Amniotic epithelial cell (primary cell): ENCODE results near the gene NOL3.
"Not testable (repeated sequence)": the region's sequence is repeated elsewhere in the genome, so short reads cannot be mapped to it uniquely, and the experiment has no call there.

Experiments
- DNase-seq: peaks from one replicate; pipeline ENCODE4 v3.0.0-alpha.2; 2010; ENCODE audit warnings: low read depth

NOL3 gene

DNA sequence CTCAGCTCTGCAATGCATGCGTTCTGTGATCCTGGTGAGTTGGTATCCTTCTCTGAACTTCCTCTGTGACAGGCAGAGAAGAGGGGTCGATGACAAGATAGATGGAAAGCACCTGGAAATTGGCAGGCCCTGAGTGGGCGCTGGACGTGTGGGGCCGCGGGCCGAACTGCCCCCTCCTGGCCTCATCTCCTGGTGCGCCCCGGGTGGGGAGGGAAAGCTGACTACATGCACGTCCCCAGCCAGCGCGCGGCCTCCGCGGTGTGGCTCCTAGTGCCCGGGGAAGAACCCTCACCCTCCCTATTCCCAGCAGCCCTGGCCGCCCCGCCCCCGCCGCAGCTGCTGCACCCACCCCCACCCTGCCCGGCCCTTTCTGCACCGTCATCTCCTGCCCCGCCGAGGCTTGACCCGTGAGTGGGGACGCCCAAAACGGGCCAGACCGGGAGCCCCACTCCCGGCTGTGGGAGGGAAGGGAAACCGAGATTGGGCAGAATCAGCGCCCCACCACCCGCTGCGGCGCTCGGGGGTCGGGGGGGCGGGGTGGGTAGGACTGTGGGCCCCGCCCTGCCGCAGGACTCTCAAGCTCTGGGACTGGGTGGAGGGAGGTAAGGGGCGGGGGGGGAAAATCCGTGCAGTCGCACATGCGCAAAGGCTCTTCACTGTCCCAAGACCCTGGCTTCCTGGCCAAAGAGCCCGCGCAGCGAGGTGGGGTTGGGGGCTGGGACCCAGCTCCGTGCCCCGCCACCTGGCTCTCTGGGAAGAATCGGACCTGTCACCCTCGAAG lies at the start of gene NOL3:
NOL3 (plus strand) TSS at position 371 of the 781 bp plus-strand sequence.
- DNase-seq = peak; percentile 75

DNA sequence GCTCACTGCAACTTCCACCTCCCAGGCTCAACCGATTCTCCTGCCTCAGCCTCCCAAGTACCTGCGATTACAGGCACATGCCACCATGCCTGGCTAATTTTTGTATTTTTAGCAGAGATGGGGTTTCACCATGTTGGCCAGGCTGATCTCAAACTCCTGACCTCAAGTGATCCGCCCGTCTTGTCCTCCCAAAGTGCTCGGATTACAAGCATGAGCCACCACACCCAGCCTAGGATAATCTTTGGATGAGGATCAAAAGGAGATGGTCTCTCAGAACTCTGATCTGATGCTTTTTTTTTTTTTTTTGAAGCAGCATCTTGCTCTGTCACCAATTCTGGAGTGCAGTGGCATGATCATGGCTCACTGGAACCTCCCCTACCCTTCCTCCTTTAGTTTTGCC lies 47.5 kb upstream of the NOL3 start:
- DNase-seq = not testable (repeated sequence)

DNA sequence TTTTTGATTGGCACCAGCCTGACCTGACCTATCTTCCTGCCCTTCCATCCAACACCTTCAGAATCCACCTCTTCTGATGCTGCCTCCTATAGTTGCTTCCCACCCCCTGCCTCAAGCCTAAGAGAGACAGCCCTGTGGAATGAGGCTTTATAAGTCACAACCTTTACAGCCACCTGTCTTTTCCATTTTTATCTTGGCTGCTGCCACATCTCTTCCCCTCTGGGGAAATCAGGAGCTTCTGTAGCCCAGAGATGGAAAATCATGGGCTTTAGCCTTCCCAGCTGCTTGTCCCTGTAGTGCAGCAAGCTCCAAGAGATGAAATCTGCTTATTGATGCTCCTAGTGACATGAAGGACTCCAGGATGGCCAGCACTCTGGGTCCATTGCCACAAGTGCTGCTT lies 41.9 kb upstream of the NOL3 start:
- DNase-seq = no peak

DNA sequence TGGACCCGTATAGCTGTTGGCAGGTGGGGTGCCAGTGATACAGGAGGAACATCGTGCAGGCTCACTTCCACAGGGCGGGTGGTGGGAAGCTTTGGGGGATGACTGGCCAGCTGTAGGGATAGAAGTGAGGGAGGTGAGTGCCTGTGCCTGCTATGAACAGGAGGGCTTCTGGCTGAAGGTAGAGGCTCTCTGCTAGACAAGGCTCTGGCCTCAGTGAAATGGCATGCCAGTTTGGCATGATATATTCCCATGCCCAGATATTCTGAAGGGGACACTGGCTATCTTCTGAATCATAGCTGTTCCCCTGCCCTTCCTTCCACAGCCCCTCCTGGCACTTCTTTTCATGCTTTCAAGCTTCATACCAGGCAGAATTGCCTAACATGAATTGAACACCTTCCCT lies 41.5 kb upstream of the NOL3 start:
- no peak for DNase-seq

DNA sequence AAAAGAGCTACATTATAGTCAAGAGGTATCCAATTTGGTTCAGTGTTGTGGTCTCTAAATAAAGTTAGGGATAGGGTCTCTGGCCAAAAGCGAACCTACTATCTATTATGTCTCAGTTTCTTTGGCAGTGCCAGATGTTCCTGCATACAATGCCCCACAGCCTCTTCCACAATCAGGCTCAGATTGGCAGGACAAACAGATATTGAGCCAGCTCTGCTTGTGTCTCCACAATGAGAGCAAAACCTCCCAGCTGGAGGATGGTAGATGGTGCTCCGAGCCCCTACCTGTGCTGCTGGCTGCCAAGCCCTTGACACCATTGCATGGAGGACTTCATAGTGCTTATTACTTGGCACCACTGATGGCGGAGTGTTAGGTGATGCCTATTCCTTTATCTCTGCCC lies 40.9 kb upstream of the NOL3 start:
- DNase-seq = no peak

DNA sequence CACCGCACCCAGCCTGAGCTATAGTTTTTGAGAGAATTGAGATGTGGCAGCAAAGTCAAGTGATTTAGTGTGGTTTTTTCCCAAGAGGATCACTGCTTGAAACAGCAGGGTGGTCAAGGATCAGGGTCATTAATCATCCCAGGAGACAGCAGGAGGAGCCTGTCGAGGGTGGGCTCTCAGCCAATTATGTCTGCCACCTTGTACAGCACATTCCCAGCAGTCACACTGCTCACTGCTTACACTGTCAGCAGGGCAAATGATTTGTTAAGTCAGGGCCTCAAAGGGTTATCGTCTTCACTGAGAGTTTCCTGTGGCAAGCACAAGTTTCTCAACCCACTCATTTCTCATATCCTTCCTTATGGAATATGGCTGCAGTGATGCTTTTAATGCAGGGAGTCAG lies 32.7 kb upstream of the NOL3 start:
- DNase-seq = peak; percentile 92

DNA sequence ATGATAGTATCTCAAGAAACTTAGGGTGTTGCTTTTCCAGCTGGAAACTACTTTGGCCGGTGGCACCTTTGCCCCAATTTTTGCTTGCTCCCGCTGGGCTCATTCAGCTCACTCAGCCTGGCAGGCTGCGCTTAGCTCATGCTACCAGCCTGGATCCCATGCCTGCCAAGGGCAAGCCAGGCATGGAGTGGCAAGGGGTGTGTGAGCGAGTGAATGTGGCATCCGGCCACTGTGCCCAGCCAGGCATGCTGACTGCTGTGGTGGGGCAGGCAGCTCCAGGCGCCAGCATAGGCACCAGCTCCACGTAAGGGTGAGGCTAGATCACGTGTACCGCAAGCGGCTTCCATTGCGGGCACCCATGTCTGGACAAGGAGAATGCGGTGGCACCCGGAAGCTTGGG lies 28.9 kb upstream of the NOL3 start:
- no peak for DNase-seq

DNA sequence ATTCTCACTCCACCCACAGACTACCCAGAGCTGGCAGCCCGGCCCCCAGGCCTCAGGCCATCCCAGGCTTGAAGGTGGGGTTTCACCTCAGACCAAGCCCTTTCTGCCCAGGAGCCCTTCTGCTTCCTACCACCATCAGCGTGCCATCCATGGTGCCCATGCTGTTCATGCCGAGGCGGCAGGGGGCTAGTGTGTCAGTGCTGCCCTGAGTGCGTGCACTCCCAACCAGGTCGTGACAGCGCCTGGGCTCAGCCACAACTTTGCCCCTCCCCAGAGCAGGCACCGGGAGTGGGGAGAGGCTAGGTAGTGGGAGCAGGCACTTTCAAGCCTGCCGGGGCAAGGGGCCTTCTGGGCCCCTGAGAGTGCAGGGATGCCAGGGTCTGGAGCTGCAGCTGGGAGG lies 28.0 kb upstream of the NOL3 start:
- DNase-seq = no peak

DNA sequence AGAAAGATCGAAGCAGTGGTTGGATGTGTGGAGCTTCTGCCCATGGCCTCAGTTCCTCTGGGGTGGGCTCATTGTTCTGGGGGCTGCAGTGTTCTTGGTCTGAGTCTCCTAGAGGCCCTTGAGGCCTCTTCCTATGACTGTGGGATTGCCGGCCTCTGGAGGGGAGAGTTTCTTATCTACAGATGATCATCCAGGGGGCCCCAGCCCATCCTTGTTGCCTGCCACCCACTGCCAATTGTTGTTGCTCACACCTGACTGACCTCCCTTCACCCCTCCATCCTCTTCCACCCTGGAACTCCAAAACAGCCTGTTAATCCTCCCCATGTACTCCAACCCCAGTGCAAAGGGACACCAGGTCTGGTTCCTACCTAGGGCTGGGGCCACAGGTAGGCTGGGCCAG lies 25.4 kb upstream of the NOL3 start:
- no peak for DNase-seq

DNA sequence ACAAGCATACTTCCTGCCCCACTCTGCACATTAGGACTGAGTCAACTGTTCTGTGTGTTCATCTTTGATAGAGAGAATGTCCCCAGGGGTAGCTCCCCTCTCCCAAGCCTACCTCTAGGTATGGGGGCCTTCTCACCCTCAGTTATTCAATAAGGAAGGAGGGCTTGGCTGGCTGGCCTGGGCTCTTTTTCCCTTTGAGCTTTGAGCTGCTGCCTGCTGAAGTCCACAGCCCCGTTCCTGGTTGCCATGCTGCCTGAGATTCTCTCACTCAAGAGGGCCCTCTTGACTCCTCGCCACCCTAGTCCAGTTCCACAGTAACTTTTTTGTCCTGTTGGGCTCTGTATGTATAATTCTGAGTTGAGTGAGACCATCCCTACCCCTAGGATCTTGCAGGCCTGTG lies 24.6 kb upstream of the NOL3 start:
- DNase-seq = no peak

DNA sequence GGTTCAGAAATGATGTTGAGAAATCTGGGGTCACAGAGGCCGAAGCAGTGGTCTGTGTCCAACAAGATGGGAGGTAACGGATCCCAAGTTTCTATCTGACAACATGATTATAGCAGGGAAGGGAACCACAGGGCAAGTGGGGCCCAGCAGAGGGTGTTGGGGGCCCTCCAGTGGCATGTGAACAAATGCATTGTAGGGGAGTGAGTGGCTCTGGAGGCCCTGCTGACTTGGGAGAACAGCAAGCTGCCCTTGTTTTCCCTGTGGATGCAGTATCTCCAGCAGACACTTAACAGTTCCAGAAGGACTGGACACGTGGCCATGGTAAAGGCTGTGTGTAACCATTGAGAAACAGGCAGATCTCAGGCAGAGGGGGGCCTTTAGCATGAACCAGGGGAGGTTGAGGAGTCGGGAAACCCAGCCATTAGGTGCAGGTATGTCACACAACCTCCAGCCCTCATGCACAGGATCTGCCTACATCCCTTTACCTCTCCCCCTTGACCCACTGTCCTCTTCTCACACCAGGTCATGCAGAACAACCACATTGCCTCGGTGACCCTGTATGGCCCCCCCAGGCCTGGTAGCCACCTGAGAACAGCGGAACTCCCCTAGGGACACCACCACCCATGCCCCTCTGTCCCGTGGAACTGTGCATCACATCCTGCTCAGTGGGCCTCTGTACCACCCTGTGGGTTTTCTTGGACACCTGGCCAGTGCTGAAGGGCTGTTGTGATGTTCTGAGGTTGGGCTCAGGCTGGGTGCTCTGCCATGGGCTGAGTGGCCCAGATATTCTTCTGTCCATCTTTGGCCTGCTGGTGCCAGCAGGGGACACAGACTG lies 23.6 kb upstream of the NOL3 start:
- peak; percentile 30 for DNase-seq

DNA sequence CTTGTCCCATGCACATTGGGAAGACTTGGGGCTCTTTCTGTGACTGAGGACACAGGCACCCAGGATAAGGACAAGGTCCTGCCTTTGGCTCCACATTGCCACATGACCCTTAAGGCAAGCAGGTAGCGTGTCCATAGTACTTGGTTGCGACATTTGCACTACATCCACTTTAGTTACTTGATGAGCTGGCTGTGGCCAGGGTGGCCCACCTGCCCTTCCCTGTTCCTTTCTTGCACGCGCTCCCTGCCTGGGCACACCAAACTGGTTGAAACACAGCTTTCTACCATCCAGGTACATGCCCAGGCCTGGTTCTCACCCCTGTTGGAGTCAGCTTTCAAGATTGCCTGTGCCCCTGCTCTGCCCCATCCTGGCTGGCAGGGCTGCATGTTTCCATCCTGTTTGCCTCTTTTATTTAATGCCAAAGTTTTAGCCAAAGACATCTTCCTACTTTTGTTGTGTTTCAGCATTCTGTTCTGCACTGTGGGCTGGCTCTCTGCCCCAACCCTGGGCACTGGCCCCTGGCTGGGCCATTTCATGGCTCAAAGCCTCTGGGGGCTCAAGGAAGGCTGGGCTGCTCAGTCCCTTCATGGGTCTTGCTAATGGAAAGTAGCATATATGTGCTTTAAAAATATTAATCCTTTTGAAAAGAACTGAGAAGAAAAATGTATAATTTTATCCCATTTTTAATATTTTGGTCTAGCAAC lies 22.7 kb upstream of the NOL3 start:
- no peak for DNase-seq

DNA sequence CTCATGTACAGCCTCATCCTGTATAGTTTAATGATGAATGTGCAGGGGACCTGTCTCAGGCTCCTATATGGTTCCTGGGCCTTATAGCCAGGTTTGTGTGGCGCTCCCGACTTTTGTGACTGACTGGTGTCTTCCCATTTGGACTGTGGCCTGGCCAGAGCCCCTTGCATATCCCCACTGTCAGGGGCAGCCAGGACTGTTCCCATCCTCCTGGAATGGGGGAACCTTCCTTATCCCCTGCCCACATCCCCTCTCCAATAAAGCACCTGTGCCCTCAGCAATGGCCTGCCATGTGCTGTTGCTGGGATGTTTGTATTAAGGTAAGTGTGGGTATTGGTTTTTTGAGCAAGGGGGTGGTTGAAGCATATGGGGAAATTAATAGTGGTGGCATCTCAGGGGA lies 22.1 kb upstream of the NOL3 start:
- DNase-seq = no peak

DNA sequence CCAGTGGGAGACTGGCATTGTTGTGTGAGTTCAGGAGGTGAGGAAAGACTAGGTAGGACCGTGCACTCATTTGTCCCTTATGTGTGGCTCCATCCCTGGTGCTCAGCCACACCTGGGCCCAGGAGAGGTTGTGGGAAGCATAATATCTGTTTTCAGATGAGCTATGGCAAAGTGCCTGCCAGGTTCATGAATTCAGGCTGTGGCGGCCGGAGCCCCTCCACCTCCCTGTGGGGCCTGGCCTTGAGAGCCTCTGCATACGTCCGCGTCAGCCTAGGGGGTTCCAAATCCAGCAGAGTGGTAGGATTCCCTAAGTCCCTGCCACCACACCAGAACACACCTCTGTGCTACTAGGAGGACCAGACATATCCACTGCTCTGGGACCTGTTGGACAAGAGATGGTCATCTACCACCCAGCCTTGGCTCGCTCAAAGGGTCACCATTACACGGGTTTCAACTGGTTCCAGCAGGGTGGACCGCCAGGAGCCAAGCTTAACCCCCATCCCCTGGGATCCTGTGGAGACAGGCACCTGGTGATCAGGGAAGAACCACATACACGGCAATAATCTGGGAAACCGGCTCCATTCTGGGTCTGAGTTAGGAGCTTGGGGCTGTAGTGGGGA lies 21.6 kb upstream of the NOL3 start:
- DNase-seq = no peak

DNA sequence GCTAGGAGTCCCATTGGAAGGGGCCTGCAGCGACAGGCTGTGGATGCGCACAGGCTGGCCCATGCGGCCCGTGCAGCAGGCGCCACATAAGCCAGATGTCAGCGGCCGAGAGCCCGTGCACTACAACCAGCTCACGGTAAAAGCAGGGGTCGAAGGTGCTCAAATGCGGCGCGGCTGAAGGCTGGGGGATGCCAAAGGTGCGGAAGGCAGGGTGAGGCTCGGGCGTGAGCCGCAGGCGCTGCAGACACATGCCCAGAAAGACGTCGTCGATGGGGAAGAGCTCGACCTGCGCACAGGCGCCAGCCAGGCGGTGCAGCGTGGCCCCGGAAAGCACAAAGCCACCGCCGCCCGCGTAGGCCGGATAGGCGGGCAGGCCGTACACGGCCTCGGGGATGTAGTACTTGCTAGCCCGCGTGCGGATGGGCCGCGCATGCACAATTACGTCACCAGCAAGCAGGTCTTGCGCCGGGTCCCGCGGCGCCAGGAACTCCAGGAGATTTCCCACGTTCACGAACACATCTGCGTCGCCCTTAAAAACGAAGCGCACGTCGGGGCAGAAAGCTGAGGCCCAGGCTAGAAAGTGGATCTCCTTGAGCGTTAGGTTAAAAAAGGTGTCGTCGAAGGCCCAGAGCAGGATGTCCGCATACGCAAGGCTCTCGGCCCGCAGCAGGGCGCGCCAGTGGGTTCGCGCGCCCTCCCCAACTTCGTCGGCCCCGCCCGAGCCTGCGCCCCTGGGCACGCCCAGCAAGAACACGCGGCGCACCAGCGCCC lies 20.9 kb upstream of the NOL3 start:
- DNase-seq = no peak

DNA sequence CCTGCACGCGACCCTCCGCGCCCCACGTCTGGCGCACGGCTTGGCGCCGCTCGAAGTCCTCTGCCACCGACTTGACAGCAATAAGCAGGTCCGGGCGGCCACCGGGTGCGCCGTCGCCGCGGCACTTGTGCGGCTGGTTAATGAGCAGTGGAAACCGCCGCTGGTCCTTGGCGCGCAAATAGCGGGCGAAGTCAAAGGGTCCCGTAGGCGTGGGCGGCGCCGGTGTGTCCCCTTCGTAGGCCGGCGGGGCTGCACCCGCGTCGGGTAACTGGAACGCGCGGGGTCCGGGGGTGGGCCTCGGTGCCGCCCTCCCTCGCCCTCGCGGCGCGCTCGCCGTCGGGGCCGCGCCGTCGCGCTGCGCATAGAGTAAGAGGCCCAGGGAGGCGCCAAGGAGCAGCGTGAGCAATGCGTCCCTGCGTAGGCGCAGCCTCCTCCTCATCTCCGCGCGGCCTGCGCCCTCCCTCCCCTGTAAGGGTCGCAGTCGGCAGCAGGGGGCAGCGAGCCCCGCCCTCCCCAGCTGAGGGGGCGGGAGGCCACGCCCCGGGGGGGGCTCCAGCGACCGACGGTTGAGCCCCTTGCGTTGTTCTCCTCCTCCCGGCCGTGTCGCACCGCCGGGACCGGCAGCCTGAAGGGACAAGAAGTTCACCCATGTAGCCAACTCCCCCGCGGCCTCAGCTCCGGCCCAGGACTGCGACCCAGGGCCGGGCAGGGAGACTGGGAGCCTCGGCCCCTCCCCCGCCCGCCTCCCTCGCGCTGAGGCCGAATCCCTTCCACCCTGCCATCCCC lies 20.1 kb upstream of the NOL3 start:
- peak; percentile 76 for DNase-seq

DNA sequence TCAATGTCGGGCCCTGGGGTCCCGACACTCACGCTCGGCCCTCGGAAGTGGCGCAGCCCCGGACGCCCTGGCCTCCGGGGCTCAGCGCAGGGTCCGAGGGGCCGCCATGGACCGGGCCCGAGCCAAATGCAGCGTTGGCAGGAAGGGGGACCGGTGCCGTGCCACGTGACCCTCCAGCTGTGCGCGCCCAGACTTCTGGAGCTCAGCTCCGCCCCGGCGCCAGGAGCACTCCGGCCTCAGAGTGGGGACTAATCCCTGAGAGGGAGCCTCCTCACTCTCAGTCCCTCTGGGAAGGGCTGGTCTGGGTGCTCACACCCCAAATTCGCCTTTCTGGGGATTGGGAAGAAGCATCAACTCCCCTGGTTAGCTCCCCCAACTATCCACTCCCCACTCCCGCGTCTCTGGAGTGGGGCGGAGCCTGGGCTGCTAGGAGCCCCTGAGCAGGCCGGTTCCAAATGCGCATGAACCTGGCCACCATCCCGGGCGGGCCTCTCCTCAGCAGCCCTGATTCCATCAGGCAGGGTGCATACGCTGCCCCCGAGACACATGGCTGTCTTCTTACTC lies 19.4 kb upstream of the NOL3 start, which contains the start of gene B3GNT9:
B3GNT9 (minus strand) TSS at position 166 of the 564 bp plus-strand sequence. CDS start 513 bp downstream, outside the sequence.
- DNase-seq = peak; percentile 71

DNA sequence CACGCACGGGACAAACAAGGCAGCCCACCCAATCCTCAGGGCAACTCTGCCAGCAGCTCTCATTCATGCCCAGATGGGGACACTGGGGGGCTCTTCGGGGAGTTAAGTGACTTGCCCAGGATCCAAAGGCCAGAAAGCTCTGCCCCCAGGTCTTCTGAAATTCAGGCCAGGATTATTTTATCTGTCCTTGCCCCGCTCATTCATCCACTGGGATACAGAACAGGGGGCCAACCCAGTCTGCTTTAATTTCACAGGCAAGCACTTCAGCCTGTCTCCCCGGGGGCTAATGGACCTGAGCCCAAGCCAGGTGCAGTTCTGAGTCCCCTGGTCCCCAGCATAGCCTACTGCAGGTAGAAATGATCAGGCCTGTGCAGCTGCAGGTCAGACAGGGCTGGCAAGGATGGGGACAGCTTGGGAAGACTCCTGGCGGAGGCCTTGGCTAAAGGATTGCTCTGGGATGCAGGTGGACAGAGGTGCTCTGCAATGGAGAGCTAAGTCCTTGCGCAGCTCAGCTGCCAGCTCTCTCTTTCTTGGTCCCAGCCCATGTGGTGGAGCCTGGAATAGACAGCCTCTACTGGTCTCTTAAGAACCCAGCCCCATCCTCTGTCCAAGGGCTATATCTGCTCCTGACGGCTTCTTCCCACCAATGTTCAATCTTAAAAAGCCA lies 18.8 kb upstream of the NOL3 start:
- DNase-seq = no peak

DNA sequence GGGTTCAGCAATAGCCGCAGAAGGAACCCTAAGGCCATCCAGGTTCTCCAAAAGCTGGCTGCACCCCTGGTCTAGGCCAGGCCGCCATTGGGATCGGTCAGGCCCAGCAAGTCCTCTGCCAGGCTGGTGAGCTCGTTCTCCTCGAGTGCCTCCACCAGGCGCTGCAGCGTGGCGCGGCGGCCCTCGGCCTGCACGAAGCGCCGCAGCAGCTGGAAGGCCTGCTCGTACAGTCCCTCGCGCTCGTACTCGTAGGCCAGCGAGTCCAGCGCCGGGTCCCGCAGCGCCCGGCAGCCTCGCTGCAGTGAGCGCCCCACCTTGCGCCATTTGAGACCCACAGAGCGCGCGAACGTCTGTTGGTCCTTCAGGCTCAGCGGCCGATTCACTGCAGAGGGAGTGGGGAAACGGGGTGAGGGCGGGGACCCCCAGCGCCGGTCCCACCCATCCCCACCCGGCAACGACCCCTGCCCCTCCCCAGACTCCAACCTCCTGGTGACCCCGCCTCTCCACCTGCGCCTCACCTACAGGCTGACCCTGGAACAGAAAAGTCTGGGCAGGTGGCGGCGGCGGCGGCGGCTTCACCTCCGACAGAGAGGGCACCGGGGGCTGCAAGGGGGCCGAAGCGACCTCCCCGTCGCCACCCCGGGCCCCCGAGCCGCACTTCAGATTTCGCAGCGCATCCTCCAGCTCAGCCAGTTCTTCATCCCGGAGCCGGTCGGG lies 15.6 kb upstream of the NOL3 start:
- no peak for DNase-seq
